Measurements from ENCODE around the gene ADRM1. TPM values are rescaled to one million over a fixed set of nuclear protein-coding genes. Genes with fewer than 3 reads are reported as not detected.

Gene ADRM1
- total RNA-seq, 4 donors from 2014 or later = 89.9 to 140 (median 117) TPM

DNA sequence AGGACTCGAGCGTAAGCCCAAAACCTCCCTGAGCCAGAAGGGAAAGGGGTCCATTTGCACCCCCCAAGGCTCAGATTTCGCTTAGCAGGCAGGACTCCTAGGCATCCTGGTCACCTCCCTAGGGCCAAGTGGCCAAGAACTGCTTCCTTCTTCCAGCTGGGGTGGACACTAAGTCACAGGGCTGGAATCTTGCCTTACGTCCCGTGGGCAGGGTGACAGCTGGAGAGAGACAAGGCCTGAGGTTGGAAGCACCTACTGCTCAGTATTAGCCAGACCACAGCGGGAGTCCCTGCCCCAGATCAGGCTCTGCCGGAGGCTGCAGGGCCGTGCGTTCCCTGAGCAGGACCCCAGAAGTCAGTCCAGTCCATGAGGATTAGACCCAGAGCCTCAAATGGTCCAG, 44.6 kb downstream of the ADRM1 start:
- TF ChIP-seq POLR2A (IDR thresholded peaks at IDR 0.05) = no peak
- TF ChIP-seq, protein P1, sequence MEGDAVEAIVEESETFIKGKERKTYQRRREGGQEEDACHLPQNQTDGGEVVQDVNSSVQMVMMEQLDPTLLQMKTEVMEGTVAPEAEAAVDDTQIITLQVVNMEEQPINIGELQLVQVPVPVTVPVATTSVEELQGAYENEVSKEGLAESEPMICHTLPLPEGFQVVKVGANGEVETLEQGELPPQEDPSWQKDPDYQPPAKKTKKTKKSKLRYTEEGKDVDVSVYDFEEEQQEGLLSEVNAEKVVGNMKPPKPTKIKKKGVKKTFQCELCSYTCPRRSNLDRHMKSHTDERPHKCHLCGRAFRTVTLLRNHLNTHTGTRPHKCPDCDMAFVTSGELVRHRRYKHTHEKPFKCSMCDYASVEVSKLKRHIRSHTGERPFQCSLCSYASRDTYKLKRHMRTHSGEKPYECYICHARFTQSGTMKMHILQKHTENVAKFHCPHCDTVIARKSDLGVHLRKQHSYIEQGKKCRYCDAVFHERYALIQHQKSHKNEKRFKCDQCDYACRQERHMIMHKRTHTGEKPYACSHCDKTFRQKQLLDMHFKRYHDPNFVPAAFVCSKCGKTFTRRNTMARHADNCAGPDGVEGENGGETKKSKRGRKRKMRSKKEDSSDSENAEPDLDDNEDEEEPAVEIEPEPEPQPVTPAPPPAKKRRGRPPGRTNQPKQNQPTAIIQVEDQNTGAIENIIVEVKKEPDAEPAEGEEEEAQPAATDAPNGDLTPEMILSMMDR (IDR thresholded peaks at IDR 0.05) = no peak
- Histone ChIP-seq H3K27me3 (no peaks in the 10 kb centered on the region), H3K27ac (no peak overlapping the region), H3K4me1 (peaks cover 19 to 28% of the 10 kb centered on the region in 2 donors), H3K9me3 (no peaks in the 10 kb centered on the region), H3K4me3 (replicated peaks in 1 of 3) (no peak overlapping the region), H3K36me3 (peaks cover 9 to 14% of the 10 kb centered on the region in 2 donors)
- intact Hi-C loops (cut with DNase I) = no loop called here
- WGBS, 2 donors = 75 to 76% methylated on average over 5 to 7 of the region's 9 CpGs
- no peak for DNase-seq

- Histone ChIP-seq H3K9me3 (no peaks in the 10 kb centered on the region), H3K36me3 (peaks cover 9 to 14% of the 10 kb centered on the region in 2 donors), H3K4me3 (replicated peaks in 1 of 3) (no peak overlapping the region), H3K4me1 (peaks cover 28 to 38% of the 10 kb centered on the region in 2 donors), H3K27me3 (no peaks in the 10 kb centered on the region), H3K27ac (no peak overlapping the region)
- TF ChIP-seq POLR2A (IDR thresholded peaks at IDR 0.05) = no peak
- TF ChIP-seq, protein P1 (IDR thresholded peaks at IDR 0.05) = no peak
- WGBS, 2 donors = 91 to 95% methylated on average over 1 of the region's 1 CpG
- intact Hi-C loops (cut with DNase I) = no loop called here
- DNase-seq = no peak
Observed at GRCh38 chr20:62348604-62349003, 45.8 kb downstream of the ADRM1 start.

- Histone ChIP-seq H3K4me1 (peaks cover 29 to 48% of the 10 kb centered on the region in 2 donors), H3K27me3 (no peaks in the 10 kb centered on the region), H3K36me3 (peaks cover 9 to 14% of the 10 kb centered on the region in 2 donors), H3K4me3 (replicated peaks in 1 of 3) (no peak overlapping the region), H3K27ac (peak overlapping the region in 2 of 3 donors; percentile 64 to 92), H3K9me3 (no peaks in the 10 kb centered on the region)
- TF ChIP-seq, protein P1 (IDR thresholded peaks at IDR 0.05) = no peak
- no peak for TF ChIP-seq POLR2A (IDR thresholded peaks at IDR 0.05)
- DNase-seq = no peak
- 60 to 68% methylated on average over 5 to 6 of the region's 7 CpGs for WGBS, 2 donors
- intact Hi-C loops (cut with DNase I) = no loop called here
Observed at GRCh38 chr20:62349556-62350097, 46.8 kb downstream of the ADRM1 start.

DNA sequence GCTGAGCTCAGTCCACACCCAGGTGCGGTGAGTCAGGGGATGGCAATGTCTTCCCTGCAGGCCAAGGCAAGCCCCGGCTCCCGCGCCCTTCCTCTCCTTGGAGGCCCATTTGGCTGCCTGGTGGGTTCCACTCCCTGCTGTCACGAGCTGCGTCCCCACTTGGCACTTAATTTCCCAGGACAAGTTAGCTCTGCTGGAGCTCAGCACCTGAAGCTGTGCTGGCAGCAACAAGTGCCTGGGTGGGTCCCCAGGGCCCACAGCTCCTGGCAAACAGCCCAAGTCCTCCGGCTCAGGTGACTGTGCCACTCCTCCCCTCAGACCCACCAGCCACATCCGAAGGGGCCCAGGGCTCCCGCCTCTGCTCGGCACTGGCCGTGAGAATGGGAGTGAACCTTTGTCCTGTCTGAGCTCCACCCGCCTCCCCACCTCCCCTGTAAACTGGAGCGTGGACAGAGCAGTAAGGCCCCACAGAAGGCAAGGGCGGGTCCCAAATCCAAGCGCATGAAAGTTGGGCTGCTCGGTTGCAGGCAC, 47.4 kb downstream of the ADRM1 start:
- peaks cover 35 to 53% of the 10 kb centered on the region in 2 donors for H3K4me1 ChIP-seq
- no peak overlapping the region for H3K4me3 ChIP-seq (replicated peaks in 1 of 3)
- intact Hi-C loops (cut with DNase I) = no loop called here
- H3K27me3 ChIP-seq = no peaks in the 10 kb centered on the region
- H3K36me3 ChIP-seq = peaks cover 9 to 14% of the 10 kb centered on the region in 2 donors
- TF ChIP-seq, protein P1 (IDR thresholded peaks at IDR 0.05) = no peak
- TF ChIP-seq POLR2A (IDR thresholded peaks at IDR 0.05) = no peak
- 50 to 51% methylated on average over 10 to 12 of the region's 16 CpGs for WGBS, 2 donors
- DNase-seq = peak; percentile 88 to 90
- peak overlapping the region; percentile 32 to 92 (median 64) for H3K27ac ChIP-seq
- H3K9me3 ChIP-seq = no peaks in the 10 kb centered on the region

GRCh38 chr20:62350629-62351422, 48.0 kb downstream of the ADRM1 start:
- 69 to 84% methylated on average over 11 to 20 of the region's 23 CpGs for WGBS, 2 donors
- no peak for TF ChIP-seq POLR2A (IDR thresholded peaks at IDR 0.05)
- TF ChIP-seq, protein P1 (IDR thresholded peaks at IDR 0.05) = no peak
- Histone ChIP-seq H3K36me3 (peaks cover 9 to 14% of the 10 kb centered on the region in 2 donors), H3K27me3 (no peaks in the 10 kb centered on the region), H3K27ac (peak overlapping the region; percentile 32 to 92 (median 64)), H3K4me1 (peaks cover 41 to 60% of the 10 kb centered on the region in 2 donors), H3K4me3 (replicated peaks in 1 of 3) (no peak overlapping the region), H3K9me3 (no peaks in the 10 kb centered on the region)
- no peak for DNase-seq
- intact Hi-C loops (cut with DNase I) = no loop called here
